ENCODE measurements around the gene TMEM38A.

DNA sequence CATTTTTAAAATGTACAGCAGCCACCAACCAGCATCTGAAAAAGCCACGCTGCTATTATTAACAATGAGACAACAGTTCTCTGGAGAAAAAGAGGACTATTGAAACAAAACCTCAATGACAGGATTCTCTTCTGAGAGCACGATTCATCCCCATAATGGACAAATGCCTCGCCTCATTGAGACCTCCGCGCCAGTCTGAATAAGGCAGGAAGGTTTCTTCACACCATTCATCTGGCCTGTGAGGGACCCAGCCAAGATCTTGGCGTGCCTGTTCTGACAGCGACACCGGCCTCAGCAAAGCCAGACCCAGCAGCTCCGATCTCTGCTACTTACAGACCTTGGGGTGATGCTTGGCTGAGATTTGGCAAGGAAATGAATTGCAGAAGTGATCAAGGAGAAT, 15.8 kb upstream of the TMEM38A start:
- TF ChIP-seq POLR2AphosphoS5 (IDR thresholded peaks at IDR 0.05; ENCODE audit: low read depth, low read length) (no peak), SIN3A (IDR thresholded peaks at IDR 0.05; ENCODE audit: borderline replicate concordance, insufficient read depth, low read length) (no peak), TAF1 (IDR thresholded peaks at IDR 0.05; ENCODE audit: borderline replicate concordance, insufficient read depth, low read length) (no peak), FOXP2 (optimal IDR thresholded peaks at IDR 0.05; ENCODE audit: borderline replicate concordance, extremely low read depth, extremely low read length, insufficient read depth) (no peak)
- TF ChIP-seq, protein P1, sequence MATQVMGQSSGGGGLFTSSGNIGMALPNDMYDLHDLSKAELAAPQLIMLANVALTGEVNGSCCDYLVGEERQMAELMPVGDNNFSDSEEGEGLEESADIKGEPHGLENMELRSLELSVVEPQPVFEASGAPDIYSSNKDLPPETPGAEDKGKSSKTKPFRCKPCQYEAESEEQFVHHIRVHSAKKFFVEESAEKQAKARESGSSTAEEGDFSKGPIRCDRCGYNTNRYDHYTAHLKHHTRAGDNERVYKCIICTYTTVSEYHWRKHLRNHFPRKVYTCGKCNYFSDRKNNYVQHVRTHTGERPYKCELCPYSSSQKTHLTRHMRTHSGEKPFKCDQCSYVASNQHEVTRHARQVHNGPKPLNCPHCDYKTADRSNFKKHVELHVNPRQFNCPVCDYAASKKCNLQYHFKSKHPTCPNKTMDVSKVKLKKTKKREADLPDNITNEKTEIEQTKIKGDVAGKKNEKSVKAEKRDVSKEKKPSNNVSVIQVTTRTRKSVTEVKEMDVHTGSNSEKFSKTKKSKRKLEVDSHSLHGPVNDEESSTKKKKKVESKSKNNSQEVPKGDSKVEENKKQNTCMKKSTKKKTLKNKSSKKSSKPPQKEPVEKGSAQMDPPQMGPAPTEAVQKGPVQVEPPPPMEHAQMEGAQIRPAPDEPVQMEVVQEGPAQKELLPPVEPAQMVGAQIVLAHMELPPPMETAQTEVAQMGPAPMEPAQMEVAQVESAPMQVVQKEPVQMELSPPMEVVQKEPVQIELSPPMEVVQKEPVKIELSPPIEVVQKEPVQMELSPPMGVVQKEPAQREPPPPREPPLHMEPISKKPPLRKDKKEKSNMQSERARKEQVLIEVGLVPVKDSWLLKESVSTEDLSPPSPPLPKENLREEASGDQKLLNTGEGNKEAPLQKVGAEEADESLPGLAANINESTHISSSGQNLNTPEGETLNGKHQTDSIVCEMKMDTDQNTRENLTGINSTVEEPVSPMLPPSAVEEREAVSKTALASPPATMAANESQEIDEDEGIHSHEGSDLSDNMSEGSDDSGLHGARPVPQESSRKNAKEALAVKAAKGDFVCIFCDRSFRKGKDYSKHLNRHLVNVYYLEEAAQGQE (IDR thresholded peaks at IDR 0.05; ENCODE audit: insufficient read depth in 1 of 2, low read depth in 2 of 2, low read length in 2 of 2) = no peak

Measured in PFSK-1 (cell line).